Astrocyte (in vitro differentiated cells and primary cell): ENCODE measurements around the gene MTFR2. TPM values are rescaled to one million over a fixed set of nuclear protein-coding genes. Genes with fewer than 3 reads are reported as not detected.
"Not testable (repeated sequence)": the region's sequence is repeated elsewhere in the genome, so short reads cannot be mapped to it uniquely, and the experiment has no call there.

Experiments used
- DNase-seq: peaks from one replicate; pipeline ENCODE4 v3.0.0-alpha.2; 2010; ENCODE audit warnings: low read depth
- FAIRE-seq: peaks from 2 replicates; lab custom pipeline; 2011; peaks lifted over from hg19 to GRCh38; lab: Jason Lieb, UNC
- H2AFZ ChIP-seq: 2 replicates; pipeline ENCODE4 v1.6.0; 2012; ENCODE audit warnings: low read depth, low read length, inconsistent platforms
- H3K27ac ChIP-seq: 2 replicates; pipeline ENCODE4 v1.5.1; 2011; ENCODE audit warnings: low read depth, low read length, inconsistent platforms
- H3K27me3 ChIP-seq: 2 replicates; pipeline ENCODE4 v1.6.0; 2011; ENCODE audit warnings: low read length, inconsistent platforms; ENCODE audit not compliant: insufficient read depth
- H3K36me3 ChIP-seq: 2 replicates; pipeline ENCODE4 v1.5.1; 2011; ENCODE audit warnings: low read length, inconsistent platforms; ENCODE audit not compliant: insufficient read depth
- H3K4me1 ChIP-seq: 2 replicates; pipeline ENCODE4 v1.5.1; 2011; ENCODE audit warnings: low read length, inconsistent platforms; ENCODE audit not compliant: insufficient read depth
- H3K4me2 ChIP-seq: 2 replicates; pipeline ENCODE4 v1.6.0; 2012; ENCODE audit warnings: low read length, inconsistent platforms
- H3K4me3 ChIP-seq: 2 replicates; pipeline ENCODE4 v1.5.1; 2011; ENCODE audit warnings: low read depth, mild to moderate bottlenecking, low read length, inconsistent platforms; ENCODE audit not compliant: insufficient read depth
- H3K79me2 ChIP-seq: 2 replicates; pipeline ENCODE4 v1.6.0; 2012; ENCODE audit warnings: mild to moderate bottlenecking, low read length, inconsistent platforms; ENCODE audit not compliant: insufficient read depth
- H3K9ac ChIP-seq: 2 replicates; pipeline ENCODE4 v1.6.0; 2012; ENCODE audit warnings: mild to moderate bottlenecking, low read length, inconsistent platforms
- H3K9me3 ChIP-seq: 2 replicates; pipeline ENCODE4 v1.5.1; 2012; ENCODE audit warnings: low read depth, mild to moderate bottlenecking, low read length, inconsistent platforms; ENCODE audit not compliant: insufficient read depth
- H4K20me1 ChIP-seq: 2 replicates; pipeline ENCODE4 v1.6.0; 2012; ENCODE audit warnings: low read length, inconsistent platforms; ENCODE audit not compliant: insufficient read depth
- H3K27ac Mint-ChIP-seq: one replicate; pipeline ENCODE4 v1.8.0; 2021; ENCODE audit warnings: mild to moderate bottlenecking, mixed read lengths; ENCODE audit not compliant: unreplicated experiment
- H3K27me3 Mint-ChIP-seq: one replicate; pipeline ENCODE4 v1.8.0; 2021; ENCODE audit warnings: low read depth, mixed read lengths; ENCODE audit not compliant: unreplicated experiment
- H3K36me3 Mint-ChIP-seq: one replicate; pipeline ENCODE4 v1.8.0; 2021; ENCODE audit warnings: low read depth, mixed read lengths; ENCODE audit not compliant: unreplicated experiment
- H3K4me1 Mint-ChIP-seq: one replicate; pipeline ENCODE4 v1.8.0; 2021; ENCODE audit warnings: low read depth, mixed read lengths; ENCODE audit not compliant: unreplicated experiment
- H3K4me3 Mint-ChIP-seq: one replicate; pipeline ENCODE4 v1.8.0; 2021; ENCODE audit warnings: mild to moderate bottlenecking, moderate library complexity, mixed read lengths; ENCODE audit not compliant: unreplicated experiment
- H3K9me3 Mint-ChIP-seq: one replicate; pipeline ENCODE4 v1.8.0; 2021; ENCODE audit warnings: mild to moderate bottlenecking, mixed read lengths; ENCODE audit not compliant: unreplicated experiment
- EZH2 ChIP-seq: IDR thresholded peaks from 2 replicates; pipeline ENCODE4 v1.6.1; 2012; ENCODE audit warnings: mild to moderate bottlenecking, low read length, inconsistent platforms; ENCODE audit not compliant: insufficient read depth
- total RNA-seq: library from RNA; stranded (reverse); gene quantifications from 2 replicates; pipeline ENCODE4 v1.2.1, GENCODE V29; 2021
- TF ChIP-seq, protein P1 (sequence below): IDR thresholded peaks from 2 replicates; pipeline ENCODE4 v1.5.1; 2011; ENCODE audit warnings: low read depth, mild to moderate bottlenecking, inconsistent platforms, low read length, moderate library complexity; ENCODE audit not compliant: insufficient read depth

The MTFR2 gene
- total RNA-seq, 1 donor from 2014 or later, result 1.8 TPM

DNA sequence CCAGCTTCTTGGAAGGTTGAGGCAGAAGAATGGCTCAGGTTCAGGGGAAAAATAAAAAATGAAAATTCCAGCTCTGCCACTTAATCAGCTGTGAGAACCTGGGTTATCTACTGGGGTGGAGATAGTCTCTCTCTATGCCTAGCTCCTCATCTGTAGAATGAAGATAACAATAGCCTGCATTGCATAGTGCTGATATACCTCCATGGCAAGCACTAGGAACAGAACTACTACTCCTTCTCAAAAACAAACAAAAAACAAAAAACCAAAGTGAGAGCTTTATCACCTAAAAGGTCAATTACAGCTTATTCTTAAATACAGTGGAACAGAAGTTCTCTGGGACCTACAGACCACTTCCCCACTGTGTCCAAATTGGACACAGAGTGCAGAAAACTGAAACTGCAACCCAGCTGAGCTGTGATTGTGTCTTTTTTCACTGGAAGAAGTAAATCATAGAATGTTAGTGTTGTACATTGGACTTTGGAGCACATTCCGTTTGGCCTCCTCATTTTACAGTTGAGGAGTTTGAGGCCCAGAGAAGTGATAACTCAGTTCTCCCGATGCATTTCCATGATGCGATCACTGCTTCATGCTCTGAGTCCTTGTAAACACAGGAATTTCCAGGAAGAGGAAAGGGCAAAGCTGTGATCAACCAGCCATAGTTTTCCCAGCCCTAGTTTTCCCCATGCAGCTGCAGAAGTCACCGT is 23.3 kb downstream of the MTFR2 start:
- peaks cover 2% of the 10 kb centered on the region for H3K9me3 Mint-ChIP-seq
- H3K79me2 ChIP-seq, result no peaks in the 10 kb centered on the region
- no peak overlapping the region for H3K9ac ChIP-seq
- DNase-seq (no peak), FAIRE-seq (no peak)
- H3K27me3 Mint-ChIP-seq, result no peaks in the 10 kb centered on the region
- H3K36me3 ChIP-seq, result no peaks in the 10 kb centered on the region
- H2AFZ ChIP-seq, result no peak overlapping the region
- H3K36me3 Mint-ChIP-seq, result no peaks in the 10 kb centered on the region
- peak overlapping the region; percentile 48 for H3K4me2 ChIP-seq
- H3K9me3 ChIP-seq, result no peaks in the 10 kb centered on the region
- no peak overlapping the region for H3K4me3 Mint-ChIP-seq
- no peak overlapping the region for H3K4me3 ChIP-seq
- peaks cover 13% of the 10 kb centered on the region for H3K4me1 Mint-ChIP-seq
- H3K27me3 ChIP-seq, result no peaks in the 10 kb centered on the region
- no peaks in the 10 kb centered on the region for H4K20me1 ChIP-seq
- TF ChIP-seq EZH2, result no peak
- TF ChIP-seq, protein P1, sequence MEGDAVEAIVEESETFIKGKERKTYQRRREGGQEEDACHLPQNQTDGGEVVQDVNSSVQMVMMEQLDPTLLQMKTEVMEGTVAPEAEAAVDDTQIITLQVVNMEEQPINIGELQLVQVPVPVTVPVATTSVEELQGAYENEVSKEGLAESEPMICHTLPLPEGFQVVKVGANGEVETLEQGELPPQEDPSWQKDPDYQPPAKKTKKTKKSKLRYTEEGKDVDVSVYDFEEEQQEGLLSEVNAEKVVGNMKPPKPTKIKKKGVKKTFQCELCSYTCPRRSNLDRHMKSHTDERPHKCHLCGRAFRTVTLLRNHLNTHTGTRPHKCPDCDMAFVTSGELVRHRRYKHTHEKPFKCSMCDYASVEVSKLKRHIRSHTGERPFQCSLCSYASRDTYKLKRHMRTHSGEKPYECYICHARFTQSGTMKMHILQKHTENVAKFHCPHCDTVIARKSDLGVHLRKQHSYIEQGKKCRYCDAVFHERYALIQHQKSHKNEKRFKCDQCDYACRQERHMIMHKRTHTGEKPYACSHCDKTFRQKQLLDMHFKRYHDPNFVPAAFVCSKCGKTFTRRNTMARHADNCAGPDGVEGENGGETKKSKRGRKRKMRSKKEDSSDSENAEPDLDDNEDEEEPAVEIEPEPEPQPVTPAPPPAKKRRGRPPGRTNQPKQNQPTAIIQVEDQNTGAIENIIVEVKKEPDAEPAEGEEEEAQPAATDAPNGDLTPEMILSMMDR, result no peak
- H3K27ac ChIP-seq, result no peak overlapping the region
- H3K27ac Mint-ChIP-seq, result no peak overlapping the region
- H3K4me1 ChIP-seq, result no peaks in the 10 kb centered on the region

DNA sequence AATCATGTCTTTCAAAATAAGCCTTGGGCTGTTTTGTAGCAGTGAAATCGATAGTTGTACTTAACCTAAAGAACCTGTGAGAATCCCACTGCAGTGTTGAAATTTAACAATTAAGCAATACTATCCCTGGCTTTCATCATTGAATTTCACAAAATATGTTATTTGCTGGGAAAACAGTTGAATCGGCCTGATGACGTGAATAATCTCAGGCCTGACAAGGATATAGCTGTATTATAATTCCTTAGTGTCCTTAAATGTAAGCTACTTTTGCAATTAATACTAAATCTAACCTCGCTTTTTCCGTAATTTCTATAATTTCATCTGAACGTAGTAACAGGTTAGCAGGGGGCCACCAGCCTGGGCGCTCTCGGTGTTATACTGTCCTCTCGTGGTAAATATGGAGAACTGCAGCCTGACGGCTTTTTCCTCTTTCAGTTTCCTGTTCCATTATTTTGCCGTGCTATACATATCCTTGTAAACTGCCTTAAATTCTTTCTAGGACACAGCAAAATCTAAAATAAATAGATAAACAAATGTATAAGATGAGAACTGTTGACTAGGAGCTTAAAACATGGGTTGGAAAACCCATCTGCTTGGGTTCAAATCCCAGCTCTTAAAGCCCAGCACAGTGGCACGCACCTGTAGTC is 24.0 kb downstream of the MTFR2 start:
- H3K4me3 Mint-ChIP-seq, result no peak overlapping the region
- H3K4me2 ChIP-seq, result peak overlapping the region; percentile 48
- peaks cover 13% of the 10 kb centered on the region for H3K4me1 Mint-ChIP-seq
- H3K4me3 ChIP-seq, result no peak overlapping the region
- H3K9me3 ChIP-seq, result no peaks in the 10 kb centered on the region
- peak; percentile 24 for DNase-seq
- H3K27ac ChIP-seq, result no peak overlapping the region
- TF ChIP-seq, protein P1, result peak; percentile 100
- TF ChIP-seq EZH2, result no peak
- H3K36me3 Mint-ChIP-seq, result no peaks in the 10 kb centered on the region
- no peaks in the 10 kb centered on the region for H3K4me1 ChIP-seq
- H4K20me1 ChIP-seq, result no peaks in the 10 kb centered on the region
- peaks cover 2% of the 10 kb centered on the region for H3K9me3 Mint-ChIP-seq
- H3K27me3 Mint-ChIP-seq, result no peaks in the 10 kb centered on the region
- FAIRE-seq, result no peak
- H3K9ac ChIP-seq, result peak overlapping the region; percentile 6
- H3K36me3 ChIP-seq, result no peaks in the 10 kb centered on the region
- H3K27me3 ChIP-seq, result no peaks in the 10 kb centered on the region
- H3K79me2 ChIP-seq, result no peaks in the 10 kb centered on the region
- H2AFZ ChIP-seq, result no peak overlapping the region
- no peak overlapping the region for H3K27ac Mint-ChIP-seq

DNA sequence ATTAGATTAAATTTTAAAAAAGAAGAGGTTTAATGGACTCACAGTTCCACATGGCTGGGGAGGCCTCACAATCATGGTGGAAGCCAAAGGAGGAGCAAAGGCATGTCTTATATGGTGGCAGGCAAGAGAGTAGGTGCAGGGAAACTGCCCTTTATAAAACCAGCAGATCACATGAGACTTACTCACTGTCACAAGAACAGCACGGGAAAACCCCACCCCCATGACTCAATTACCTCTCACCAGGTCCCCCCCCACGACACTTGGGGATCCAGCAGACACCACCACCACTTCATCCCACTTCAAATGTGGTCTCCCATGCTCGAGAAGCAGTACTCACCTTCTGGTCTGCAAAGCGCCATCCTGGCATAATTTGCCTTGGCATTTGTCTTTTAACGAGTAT is 24.6 kb downstream of the MTFR2 start:
- Histone ChIP-seq H3K79me2 (no peaks in the 10 kb centered on the region), H3K9me3 (no peaks in the 10 kb centered on the region), H3K4me1 (no peaks in the 10 kb centered on the region), H3K4me2 (no peak overlapping the region), H3K4me3 (no peak overlapping the region), H3K27me3 (no peaks in the 10 kb centered on the region), H3K36me3 (no peaks in the 10 kb centered on the region), H3K9ac (no peak overlapping the region), H2AFZ (no peak overlapping the region), H4K20me1 (no peaks in the 10 kb centered on the region), H3K27ac (no peak overlapping the region)
- Mint-ChIP-seq H3K27ac (no peak overlapping the region), H3K4me1 (peaks cover 8% of the 10 kb centered on the region), H3K9me3 (peaks cover 2% of the 10 kb centered on the region), H3K36me3 (no peaks in the 10 kb centered on the region), H3K27me3 (no peaks in the 10 kb centered on the region), H3K4me3 (no peak overlapping the region)
- TF ChIP-seq EZH2, result no peak
- TF ChIP-seq, protein P1, result no peak
- DNase-seq (no peak), FAIRE-seq (no peak)

DNA sequence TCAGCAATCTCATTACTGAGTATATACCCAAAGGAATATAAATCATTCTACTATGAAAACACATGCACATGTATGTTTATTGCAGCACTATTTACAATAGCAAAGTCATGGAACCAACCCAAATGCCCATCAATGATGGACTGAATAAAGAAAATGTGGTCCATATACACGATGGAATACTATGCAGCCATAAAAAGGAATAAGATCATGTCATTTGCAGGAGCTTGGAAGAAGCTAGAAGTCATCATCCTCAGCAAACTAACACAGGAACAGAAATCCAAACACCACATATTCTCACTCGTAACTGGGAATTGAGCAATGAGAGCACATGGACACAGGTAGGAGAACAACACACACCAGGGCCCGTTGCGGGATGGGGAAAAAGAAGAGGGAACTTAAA is 25.1 kb downstream of the MTFR2 start:
- not testable (repeated sequence) for H3K27ac ChIP-seq, H3K27me3 ChIP-seq, H3K9me3 ChIP-seq, H3K4me3 ChIP-seq, H2AFZ ChIP-seq, FAIRE-seq, H3K4me1 ChIP-seq, H3K36me3 ChIP-seq, H3K27ac Mint-ChIP-seq, H3K9me3 Mint-ChIP-seq, H3K27me3 Mint-ChIP-seq, H3K79me2 ChIP-seq, H3K4me1 Mint-ChIP-seq, H3K4me3 Mint-ChIP-seq, H3K9ac ChIP-seq, DNase-seq, H3K36me3 Mint-ChIP-seq, H4K20me1 ChIP-seq, H3K4me2 ChIP-seq
